ENCODE results near the gene TPSD1.

GRCh38 chr16:1218930-1219611 lies 36.8 kb upstream of the TPSD1 start:
- TF ChIP-seq CTCF (IDR thresholded peaks at IDR 0.05) (no peak), EZH2 (IDR thresholded peaks at IDR 0.05; ENCODE audit: borderline replicate concordance, insufficient read depth, low read depth, low read length, poor library complexity, severe bottlenecking) (no peak)
